IMR-90 (cell line): Measurements from ENCODE around the gene DUSP10. TPM values are rescaled to one million over a fixed set of nuclear protein-coding genes. Genes with fewer than 3 reads are reported as not detected.

Experiments used
- ATAC-seq: fragments of 200-7000 bp; cut with Tn5 transposase; 2 replicates; pipeline ENCODE4 v1.9.1; 2020; ENCODE audit warnings: low read depth, mild to moderate bottlenecking, moderate library complexity
- BruUV-seq: library from RNA; stranded (reverse); fragments of 400-500 nt; replicated peaks from 2 replicates; lab custom pipeline; 2021; lab: Mats Ljungman, UMichigan
- CTCF ChIA-PET: fragments of 300-600 bp; formaldehyde crosslinking; extraction: SDS; loops from one replicate; lab custom pipeline; 2021; ENCODE audit warnings: antibody characterized with exemption; lab: Yijun Ruan, JAX
- POLR2A ChIA-PET: fragments of 300-600 bp; sonication (Branson Sonifier 250); formaldehyde crosslinking; loops from one replicate; lab custom pipeline; 2022; ENCODE audit warnings: antibody characterized with exemption; ENCODE audit not compliant: unreplicated experiment; lab: Charles Lee
- DNase-seq: peaks from one replicate; pipeline ENCODE4 v3.0.0; 2013
- H2AFZ ChIP-seq: replicated peaks from 2 replicates; pipeline ENCODE3; 2013; ENCODE audit warnings: low read length, mild to moderate bottlenecking; ENCODE audit not compliant: poor library complexity
- H2AK5ac ChIP-seq: 2 replicates; pipeline ENCODE4 v1.6.1; 2013; ENCODE audit warnings: low read depth, low read length, inconsistent platforms
- H2AK9ac ChIP-seq: replicated peaks from 2 replicates; pipeline ENCODE3; 2013; ENCODE audit warnings: mild to moderate bottlenecking, low read depth, low read length, moderate library complexity; ENCODE audit not compliant: poor library complexity
- H2BK120ac ChIP-seq: 2 replicates; pipeline ENCODE4 v1.6.1; 2013; ENCODE audit warnings: low read depth, low read length, inconsistent platforms
- H2BK15ac ChIP-seq: 3 replicates; pipeline ENCODE4 v1.6.1; 2013; ENCODE audit warnings: low read depth, low read length, inconsistent platforms
- H2BK20ac ChIP-seq: 2 replicates; pipeline ENCODE4 v1.6.1; 2013; ENCODE audit warnings: low read depth, mild to moderate bottlenecking, inconsistent platforms, low read length, moderate library complexity
- H2BK5ac ChIP-seq: 2 replicates; pipeline ENCODE4 v1.6.1; 2013; ENCODE audit warnings: mild to moderate bottlenecking, low read depth, low read length, inconsistent platforms; ENCODE audit not compliant: poor library complexity, severe bottlenecking
- H3K14ac ChIP-seq: replicated peaks from 2 replicates; pipeline ENCODE4 v1.6.1; 2013; ENCODE audit warnings: low read depth, low read length, inconsistent platforms
- H3K18ac ChIP-seq: 2 replicates; pipeline ENCODE4 v1.6.1; 2013; ENCODE audit warnings: low read depth, low read length, control low read depth
- H3K23ac ChIP-seq: 2 replicates; pipeline ENCODE4 v1.6.1; 2013; ENCODE audit warnings: low read depth, low read length, inconsistent platforms
- H3K27ac ChIP-seq: 2 replicates; pipeline ENCODE4 v1.5.1; 2013; ENCODE audit warnings: mild to moderate bottlenecking, control low read depth, low read length; ENCODE audit not compliant: insufficient read depth
- H3K27me3 ChIP-seq: 2 replicates; pipeline ENCODE4 v1.6.1; 2013; ENCODE audit warnings: low read length; ENCODE audit not compliant: control insufficient read depth, insufficient read depth
- H3K36me3 ChIP-seq: 2 replicates; pipeline ENCODE4 v1.6.1; 2013; ENCODE audit warnings: low read length, mixed read lengths; ENCODE audit not compliant: control insufficient read depth, insufficient read depth
- H3K4ac ChIP-seq: 2 replicates; pipeline ENCODE4 v1.6.1; 2013; ENCODE audit warnings: low read depth, low read length, inconsistent platforms
- H3K4me1 ChIP-seq: 2 replicates; pipeline ENCODE4 v1.6.1; 2013; ENCODE audit warnings: low read length, mixed read lengths; ENCODE audit not compliant: control insufficient read depth, insufficient read depth
- H3K4me2 ChIP-seq: 2 replicates; pipeline ENCODE4 v1.6.1; 2013; ENCODE audit warnings: low read depth, mild to moderate bottlenecking, control low read depth, low read length, moderate library complexity
- H3K4me3 ChIP-seq: 2 replicates; pipeline ENCODE4 v1.5.1; 2013; ENCODE audit warnings: low read depth, mild to moderate bottlenecking, control low read depth, low read length, moderate library complexity; ENCODE audit not compliant: insufficient read depth
- H3K56ac ChIP-seq: 2 replicates; pipeline ENCODE4 v1.6.1; 2013; ENCODE audit warnings: low read length, inconsistent platforms; ENCODE audit not compliant: insufficient read depth; ENCODE audit errors: extremely low read depth
- H3K79me1 ChIP-seq, 2 experiments: 2 replicates each; pipeline ENCODE4 v1.6.1; 2013; ENCODE audit warnings: low read length in 2 of 2, inconsistent platforms in 1 of 2, low read depth in 1 of 2
- H3K9ac ChIP-seq: 2 replicates; pipeline ENCODE4 v1.6.1; 2013; ENCODE audit warnings: low read depth, low read length, control low read depth
- H3K9me1 ChIP-seq: 2 replicates; pipeline ENCODE4 v1.6.1; 2013; ENCODE audit warnings: low read length, inconsistent platforms; ENCODE audit not compliant: insufficient read depth
- H3K9me3 ChIP-seq: 2 replicates; pipeline ENCODE4 v1.6.1; 2013; ENCODE audit warnings: low read length; ENCODE audit not compliant: control insufficient read depth, insufficient read depth
- H4K20me1 ChIP-seq: 2 replicates; pipeline ENCODE4 v1.6.1; 2013; ENCODE audit warnings: low read length, inconsistent platforms; ENCODE audit not compliant: insufficient read depth
- H4K5ac ChIP-seq: 2 replicates; pipeline ENCODE4 v1.6.1; 2013; ENCODE audit warnings: mild to moderate bottlenecking, low read depth, low read length, control low read depth
- H4K8ac ChIP-seq, 2 experiments: 2 replicates each; pipeline ENCODE4 v1.6.1; 2013; ENCODE audit warnings: low read depth in 2 of 2, low read length in 2 of 2, control low read depth in 1 of 2, inconsistent platforms in 1 of 2
- H4K91ac ChIP-seq: 2 replicates; pipeline ENCODE4 v1.6.1; 2013; ENCODE audit warnings: low read depth, low read length, inconsistent platforms; ENCODE audit not compliant: insufficient read depth
- FOS ChIP-seq: fragments of 150-350 bp; IDR thresholded peaks from 2 replicates; pipeline ENCODE4 v1.6.1; 2016; ENCODE audit warnings: low read depth, low read length
- MAFK ChIP-seq: IDR thresholded peaks from 2 replicates; pipeline ENCODE4 v1.6.1; 2012; ENCODE audit warnings: low read depth, low read length, improper control_type of control experiment
- POLR2A ChIP-seq: IDR thresholded peaks from 2 replicates; pipeline ENCODE4 v1.6.1; 2012; ENCODE audit warnings: mild to moderate bottlenecking, low read depth, low read length
- SMC3 ChIP-seq: fragments of 150-350 bp; IDR thresholded peaks from 2 replicates; pipeline ENCODE4 v1.6.1; 2016; ENCODE audit warnings: low read depth, mild to moderate bottlenecking, antibody characterized with exemption, low read length, moderate library complexity
- WGBS, 2 experiments: methylation state at CpG; one replicate each; pipeline versions ENCODE4 v1.1.5 to v1.1.7; 2013; ENCODE audit warnings: missing lambda C conversion rate in 2 of 2; ENCODE audit not compliant: insufficient read length in 1 of 2; ENCODE audit errors: extremely low coverage in 2 of 2; 5-methylcytosine and 5-hydroxymethylcytosine counted together
- dilution Hi-C: fragments of 300-500 bp; cut with HindIII; formaldehyde crosslinking; loops from one replicate; pipeline ENCODE4 v1.14.3; 2018; ENCODE audit warnings: low sequenced_read_pairs; ENCODE audit not compliant: unreplicated experiment
- in situ Hi-C: fragments of 300-500 bp; cut with MboI; formaldehyde crosslinking; loops from 3 replicates; pipeline ENCODE4 v1.14.3; 2019; ENCODE audit warnings: low sequenced_read_pairs, inconsistent platforms, mixed read lengths
- intact Hi-C: fragments of 100-400 bp; cut with micrococcal nuclease; formaldehyde crosslinking; loops from 2 replicates; pipeline ENCODE4 v1.10.0; 2022
- polyA plus RNA-seq, 3 experiments: library from polyadenylated mRNA; depleted of rRNA; stranded (reverse); fragments of >200 nt; gene quantifications; 2 replicates each; pipeline ENCODE4 v1.2.3, GENCODE V29; 2012; ENCODE audit warnings: low replicate concordance in 1 of 3
- total RNA-seq: library from RNA; depleted of rRNA; stranded (reverse); fragments of >200 nt; gene quantifications from 2 replicates; pipeline ENCODE4 v1.2.3, GENCODE V29; 2012

The DUSP10 gene
- total and polyA plus RNA-seq, 2 of the 4 experiments (the other 2 are of a cell fraction): 41.7 to 59.1 TPM

DNA sequence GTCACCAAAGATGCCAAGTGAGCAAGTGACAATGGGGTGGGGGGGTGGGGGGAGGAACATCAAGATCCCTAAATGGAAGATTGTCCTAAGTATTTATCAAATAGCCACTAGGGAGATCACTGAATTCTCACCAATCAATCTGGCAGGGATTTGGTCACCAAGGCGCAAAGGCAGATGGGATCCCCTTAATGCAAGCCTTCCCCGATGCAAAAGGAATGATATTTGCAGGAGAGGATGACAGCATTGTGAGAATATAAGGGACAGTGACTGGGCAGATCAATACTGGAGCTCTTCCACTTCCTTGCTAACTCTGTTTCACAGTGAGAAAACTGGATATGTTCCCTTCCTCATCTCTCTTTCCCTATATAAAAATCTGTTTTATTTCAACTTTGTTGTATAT lies 40.9 kb downstream of the DUSP10 start:
- H3K4me1 ChIP-seq: peaks cover 19% of the 10 kb centered on the region
- no peak overlapping the region for H3K23ac ChIP-seq
- no peaks in the 10 kb centered on the region for H3K27me3 ChIP-seq
- no peak for TF ChIP-seq POLR2A
- no peak for TF ChIP-seq FOS
- TF ChIP-seq MAFK: no peak
- TF ChIP-seq SMC3: no peak
- H3K14ac ChIP-seq: 0 out of 2 replicates have a peak overlapping the region, but pooled peaks have one; percentile 23
- H3K9me3 ChIP-seq: no peaks in the 10 kb centered on the region
- WGBS, 2 experiments: no CpG with 5 or more reads among the region's 2 CpGs
- H3K18ac ChIP-seq: peak overlapping the region; percentile 62; the same call in 1 of the 2 replicates
- no peak overlapping the region for H2BK15ac ChIP-seq
- H3K9me1 ChIP-seq: peaks cover 16% of the 10 kb centered on the region
- peaks cover 21 to 53% of the 10 kb centered on the region in 2 experiments for H3K79me1 ChIP-seq
- no peak overlapping the region for H2BK20ac ChIP-seq
- H2BK5ac ChIP-seq: no peak overlapping the region
- no peak overlapping the region for H4K91ac ChIP-seq
- no peaks in the 10 kb centered on the region for H4K20me1 ChIP-seq
- dilution Hi-C loops: no loop called here
- no peak overlapping the region for H3K9ac ChIP-seq
- intact Hi-C loops: no loop called here
- H3K4ac ChIP-seq: no peak overlapping the region
- ATAC-seq (no peak), DNase-seq (no peak)
- H2AFZ ChIP-seq: no peak overlapping the region
- CTCF ChIA-PET: interaction anchor here (0.7 to 2.4 kb wide), 2 partner anchors 223 to 289 kb away, joined by 10 to 12 read pairs; no protein-coding TSS in a partner anchor
- POLR2A ChIA-PET: interaction anchor here (0.6 kb wide), 1 partner anchor 283 kb away, joined by 3 read pairs; no protein-coding TSS in a partner anchor
- no peak overlapping the region for H3K4me2 ChIP-seq
- H3K4me3 ChIP-seq: no peak overlapping the region
- H3K27ac ChIP-seq: no peak overlapping the region
- no peak overlapping the region for H3K56ac ChIP-seq
- no peak overlapping the region; a peak in 1 of 4 replicates for H4K8ac ChIP-seq
- in situ Hi-C loops: no loop called here
- no peak overlapping the region for H2BK120ac ChIP-seq
- H2AK5ac ChIP-seq: 0 out of 2 replicates have a peak overlapping the region, but pooled peaks have one; percentile 48
- no TSS peak for BruUV-seq
- H3K36me3 ChIP-seq: peaks cover 37% of the 10 kb centered on the region
- H2AK9ac ChIP-seq: no peak overlapping the region
- peak overlapping the region; percentile 62; the same call in 1 of the 2 replicates for H4K5ac ChIP-seq
